GM12892 (cell line): ENCODE data around the gene FBXL5.

ENCODE experiments used
- DNase-seq: peaks from one replicate; pipeline ENCODE4 v3.0.0; 2011; ENCODE audit not compliant: insufficient read length
- FAIRE-seq: peaks from 2 replicates; lab custom pipeline; 2011; peaks lifted over from hg19 to GRCh38; lab: Jason Lieb, UNC
- POLR2A ChIP-seq: IDR thresholded peaks from 2 replicates; pipeline ENCODE4 v1.6.1; 2011; ENCODE audit warnings: low read depth, low read length, control low read depth
- POLR2AphosphoS5 ChIP-seq: IDR thresholded peaks from 2 replicates; pipeline ENCODE4 v1.6.1; 2011; ENCODE audit warnings: low read depth, low read length, control low read depth
- TAF1 ChIP-seq: IDR thresholded peaks from 2 replicates; pipeline ENCODE4 v1.6.1; 2011; ENCODE audit warnings: low read depth, mild to moderate bottlenecking, control low read depth, low read length, borderline replicate concordance

The FBXL5 gene

GRCh38 chr4:15675356-15675755 is 20.2 kb upstream of the FBXL5 start:
- no peak for DNase-seq
- TF ChIP-seq TAF1 (no peak), POLR2A (no peak), POLR2AphosphoS5 (no peak)
- no peak for FAIRE-seq

GRCh38 chr4:15674926-15675325 is 19.8 kb upstream of the FBXL5 start:
- DNase-seq, result no peak
- FAIRE-seq, result no peak
- no peak for TF ChIP-seq POLR2A
- no peak for TF ChIP-seq TAF1
- no peak for TF ChIP-seq POLR2AphosphoS5

- TF ChIP-seq POLR2AphosphoS5 (no peak), POLR2A (no peak), TAF1 (no peak)
- no peak for FAIRE-seq
- no peak for DNase-seq
Observed at GRCh38 chr4:15674046-15674445, 18.9 kb upstream of the FBXL5 start.

- TF ChIP-seq POLR2A (no peak), TAF1 (no peak), POLR2AphosphoS5 (no peak)
- no peak for DNase-seq
- FAIRE-seq, result no peak
Observed at GRCh38 chr4:15673337-15673736, 18.2 kb upstream of the FBXL5 start.

GRCh38 chr4:15672101-15672500 is 16.9 kb upstream of the FBXL5 start:
- no peak for TF ChIP-seq TAF1
- DNase-seq (no peak), FAIRE-seq (peak; percentile 33)

GRCh38 chr4:15670576-15670975 is 15.4 kb upstream of the FBXL5 start:
- no peak for TF ChIP-seq POLR2A
- TF ChIP-seq POLR2AphosphoS5, result no peak
- TF ChIP-seq TAF1, result no peak

GRCh38 chr4:15668566-15669435 is 13.6 kb upstream of the FBXL5 start:
- TF ChIP-seq POLR2AphosphoS5 (no peak), TAF1 (no peak)
- DNase-seq, result no peak
- no peak for FAIRE-seq

More at GRCh38 chr4:15670576-15670975, 15.4 kb upstream of the FBXL5 start:
- DNase-seq (no peak), FAIRE-seq (no peak)

GRCh38 chr4:15667006-15667405 is 11.8 kb upstream of the FBXL5 start:
- TF ChIP-seq TAF1 (no peak), POLR2A (no peak), POLR2AphosphoS5 (no peak)
- FAIRE-seq, result no peak

GRCh38 chr4:15665753-15666365 is 10.7 kb upstream of the FBXL5 start:
- TF ChIP-seq POLR2A (no peak), TAF1 (no peak), POLR2AphosphoS5 (no peak)
- no peak for DNase-seq
- FAIRE-seq, result no peak

More at GRCh38 chr4:15667006-15667405, 11.8 kb upstream of the FBXL5 start:
- no peak for DNase-seq

- TF ChIP-seq TAF1, result no peak
- FAIRE-seq, result no peak
- no peak for DNase-seq
Observed at GRCh38 chr4:15659768-15660570, 4.8 kb upstream of the FBXL5 start.

GRCh38 chr4:15658781-15659180 is 3.6 kb upstream of the FBXL5 start:
- TF ChIP-seq POLR2AphosphoS5 (no peak), POLR2A (no peak), TAF1 (no peak)
- FAIRE-seq, result no peak
- no peak for DNase-seq
